CD8-positive, alpha-beta memory T cell (primary cell): Measurements from ENCODE around the gene GPR146. TPM values are rescaled to one million over a fixed set of nuclear protein-coding genes. Genes with fewer than 3 reads are reported as not detected.

ENCODE experiments used
- CTCF ChIA-PET: fragments of 350-600 bp; sonication (Branson Sonifier 250); formaldehyde crosslinking; loops from one replicate; lab custom pipeline; 2021; ENCODE audit warnings: antibody characterized with exemption; lab: Charles Lee
- POLR2A ChIA-PET: fragments of 350-600 bp; sonication (Branson Sonifier 250); formaldehyde crosslinking; loops from one replicate; lab custom pipeline; 2021; ENCODE audit warnings: antibody characterized with exemption; lab: Charles Lee
- DNase-seq, 5 donors: peaks; one replicate each; pipeline versions ENCODE4 v3.0.0 to v3.0.0-alpha.2; 2020 to 2022; ENCODE audit warnings: mixed read lengths in 1 of 5
- H3K27ac ChIP-seq: one replicate; pipeline ENCODE4 v1.7.0; 2013; ENCODE audit warnings: low read depth, mild to moderate bottlenecking, low read length, moderate library complexity
- H3K27me3 ChIP-seq: 2 replicates; pipeline ENCODE4 v1.7.0; 2013; ENCODE audit warnings: low read length, mild to moderate bottlenecking; ENCODE audit not compliant: insufficient read depth, poor library complexity, severe bottlenecking
- H3K36me3 ChIP-seq: 2 replicates; pipeline ENCODE4 v1.7.0; 2013; ENCODE audit warnings: mild to moderate bottlenecking, low read length, moderate library complexity; ENCODE audit not compliant: insufficient read depth
- H3K4me1 ChIP-seq: 2 replicates; pipeline ENCODE4 v1.7.0; 2013; ENCODE audit warnings: mild to moderate bottlenecking, low read length, moderate library complexity; ENCODE audit not compliant: insufficient read depth
- H3K4me3 ChIP-seq: 2 replicates; pipeline ENCODE4 v1.7.0; 2013; ENCODE audit warnings: mild to moderate bottlenecking, low read length
- H3K9me3 ChIP-seq: 2 replicates; pipeline ENCODE4 v1.7.0; 2013; ENCODE audit warnings: mild to moderate bottlenecking, low read length
- H3K27ac Mint-ChIP-seq, 8 donors: one replicate each; pipeline ENCODE4 v1.8.0; 2020 to 2021; ENCODE audit warnings: mixed read lengths in 8 of 8, mild to moderate bottlenecking in 6 of 8, inconsistent platforms in 3 of 8, moderate library complexity in 3 of 8
- H3K27me3 Mint-ChIP-seq, 2 donors: one replicate each; pipeline ENCODE4 v1.8.0; 2020 to 2021; ENCODE audit warnings: mixed read lengths in 2 of 2, mild to moderate bottlenecking in 1 of 2, moderate library complexity in 1 of 2
- H3K36me3 Mint-ChIP-seq, 3 donors: one replicate each; pipeline ENCODE4 v1.8.0; 2020 to 2021; ENCODE audit warnings: mixed read lengths in 3 of 3, inconsistent platforms in 1 of 3, mild to moderate bottlenecking in 1 of 3
- H3K4me1 Mint-ChIP-seq, 3 donors: one replicate each; pipeline ENCODE4 v1.8.0; 2020 to 2021; ENCODE audit warnings: mixed read lengths in 3 of 3, inconsistent platforms in 1 of 3, mild to moderate bottlenecking in 1 of 3
- H3K4me3 Mint-ChIP-seq, 7 donors: one replicate each; pipeline ENCODE4 v1.8.0; 2020 to 2021; ENCODE audit warnings: mixed read lengths in 7 of 7, mild to moderate bottlenecking in 6 of 7, moderate library complexity in 4 of 7, inconsistent platforms in 2 of 7
- H3K9me3 Mint-ChIP-seq, 5 donors: one replicate each; pipeline ENCODE4 v1.8.0; 2020 to 2022; ENCODE audit warnings: mixed read lengths in 5 of 5, mild to moderate bottlenecking in 3 of 5, moderate library complexity in 2 of 5, inconsistent platforms in 1 of 5
- polyA plus RNA-seq: library from polyadenylated mRNA; unstranded; fragments of 300-500 nt; fragmentation: Illumina TruSeq; gene quantifications from one replicate; pipeline ENCODE4 v1.2.3, GENCODE V29; 2021
- total RNA-seq, 2 experiments: library from RNA; stranded (reverse); gene quantifications; one replicate each; pipeline ENCODE4 v1.2.3, GENCODE V29; 2021

The GPR146 gene
- total and polyA plus RNA-seq, 3 experiments from 2014 or later, result 0.55 to 1.2 (median 0.70) TPM

DNA sequence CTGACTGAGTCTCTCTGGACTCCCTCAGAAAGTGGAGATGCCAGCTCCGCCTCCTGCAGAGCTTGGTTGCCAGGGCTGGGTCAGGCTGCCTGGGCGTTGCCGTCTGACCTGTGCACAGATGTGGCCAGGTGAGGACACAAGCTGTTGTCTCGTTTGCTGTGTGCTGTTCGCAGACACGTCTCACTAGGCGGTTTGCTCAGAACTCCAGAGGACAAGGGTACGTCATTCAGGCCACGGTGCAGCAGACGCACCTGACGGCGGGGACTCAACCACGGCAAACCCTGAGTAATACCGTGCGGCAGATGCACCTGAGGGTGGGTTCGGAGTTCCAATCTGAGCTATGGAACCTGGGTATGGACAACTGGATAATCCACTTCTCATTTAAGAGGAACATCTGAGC is 55.3 kb downstream of the GPR146 start:
- peaks cover 4% of the 10 kb centered on the region for H3K4me1 ChIP-seq
- no peak for DNase-seq
- Mint-ChIP-seq H3K27ac (no peak overlapping the region), H3K4me1 (peaks cover 10 to 25% (median 16%) of the 10 kb centered on the region in 3 donors), H3K9me3 (no peaks in the 10 kb centered on the region), H3K36me3 (peaks cover 4 to 8% (median 7%) of the 10 kb centered on the region in 3 donors), H3K27me3 (no peaks in the 10 kb centered on the region), H3K4me3 (no peak overlapping the region)
- no peak overlapping the region for H3K27ac ChIP-seq
- no peaks in the 10 kb centered on the region for H3K36me3 ChIP-seq
- ChIA-PET POLR2A (interaction anchor here (0.6 kb wide), 1 partner anchor 125 kb away, joined by 3 read pairs; no protein-coding TSS in a partner anchor), CTCF (interaction anchor here (1.3 kb wide), 1 partner anchor 107 kb away, joined by 5 read pairs; no protein-coding TSS in a partner anchor)
- H3K4me3 ChIP-seq, result no peak overlapping the region
- H3K9me3 ChIP-seq, result no peaks in the 10 kb centered on the region
- H3K27me3 ChIP-seq, result no peaks in the 10 kb centered on the region

DNA sequence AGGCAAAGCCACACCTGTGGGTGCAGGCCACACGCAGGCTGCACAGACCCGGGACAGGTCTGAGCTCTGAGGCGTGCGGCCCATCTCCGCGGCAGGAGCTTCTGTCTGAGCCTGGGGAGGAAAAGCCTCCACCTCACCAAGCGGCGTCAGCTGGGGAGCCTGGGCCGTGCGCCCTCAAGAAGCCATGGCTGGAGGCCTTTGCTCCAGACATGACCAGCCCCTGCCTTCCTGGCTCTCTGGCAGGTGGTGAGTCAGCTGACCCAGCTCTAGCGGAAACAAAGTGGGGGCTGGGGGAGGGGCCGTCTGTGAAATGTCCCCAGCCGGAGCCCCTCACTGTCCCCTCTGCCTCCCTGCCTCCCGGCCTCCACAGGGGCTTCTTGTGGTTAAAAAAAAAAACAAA is 56.0 kb downstream of the GPR146 start:
- H3K36me3 Mint-ChIP-seq, result peaks cover 4 to 8% (median 7%) of the 10 kb centered on the region in 3 donors
- H3K4me3 Mint-ChIP-seq, result no peak overlapping the region
- POLR2A ChIA-PET, result interaction anchor here (0.7 kb wide), 1 partner anchor 318 kb away, joined by 4 read pairs; no protein-coding TSS in a partner anchor
- H3K9me3 ChIP-seq, result no peaks in the 10 kb centered on the region
- no peak overlapping the region for H3K4me3 ChIP-seq
- H3K9me3 Mint-ChIP-seq, result no peaks in the 10 kb centered on the region
- no peak for DNase-seq
- no peaks in the 10 kb centered on the region for H3K27me3 Mint-ChIP-seq
- H3K4me1 ChIP-seq, result peaks cover 10% of the 10 kb centered on the region
- H3K27me3 ChIP-seq, result no peaks in the 10 kb centered on the region
- H3K27ac ChIP-seq, result no peak overlapping the region
- H3K36me3 ChIP-seq, result no peaks in the 10 kb centered on the region
- CTCF ChIA-PET, result interaction anchor here (1.5 kb wide), 1 partner anchor 14 kb away, joined by 3 read pairs; no protein-coding TSS in a partner anchor
- H3K4me1 Mint-ChIP-seq, result peaks cover 15 to 31% (median 19%) of the 10 kb centered on the region in 3 donors
- no peak overlapping the region for H3K27ac Mint-ChIP-seq

DNA sequence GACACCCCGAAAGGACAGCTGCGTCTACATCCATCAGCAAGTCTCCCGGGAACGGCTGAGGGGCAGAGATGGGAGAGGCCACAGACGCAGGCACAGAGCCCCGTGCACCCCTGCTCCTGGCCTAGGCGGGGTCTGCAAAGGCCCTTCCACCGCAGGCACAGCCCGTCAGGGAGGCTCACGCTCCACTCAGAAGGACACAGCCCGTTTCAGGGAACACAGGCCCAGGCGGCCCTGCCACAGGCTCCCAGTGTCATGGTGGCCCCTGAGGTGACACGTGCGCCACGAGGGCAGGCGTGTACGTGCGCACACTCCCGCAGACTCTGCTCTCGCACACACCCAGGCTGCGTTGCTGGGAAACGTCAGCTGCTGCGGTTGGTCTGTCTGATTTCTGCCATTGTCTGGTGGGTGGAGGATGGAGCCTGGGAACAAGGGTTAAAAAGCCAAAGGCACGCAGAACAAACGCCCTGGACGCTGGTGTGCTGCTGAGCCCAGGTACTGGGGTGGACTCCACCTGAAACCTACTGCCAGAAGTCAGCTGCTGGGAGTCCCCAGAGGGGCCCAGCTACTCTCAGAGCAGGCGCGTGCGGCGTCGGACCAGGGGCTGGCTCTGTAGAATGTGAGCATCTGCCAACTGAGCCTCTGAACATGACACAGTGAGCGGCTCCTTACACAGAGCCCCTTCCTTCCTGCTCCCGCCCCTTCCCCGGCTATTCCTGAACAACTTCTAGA is 56.7 kb downstream of the GPR146 start:
- Mint-ChIP-seq H3K27ac (no peak overlapping the region), H3K36me3 (peaks cover 4 to 8% (median 7%) of the 10 kb centered on the region in 3 donors), H3K27me3 (no peaks in the 10 kb centered on the region), H3K4me1 (peaks cover 15 to 31% (median 19%) of the 10 kb centered on the region in 3 donors), H3K9me3 (no peaks in the 10 kb centered on the region), H3K4me3 (no peak overlapping the region)
- CTCF ChIA-PET, result interaction anchor here (1.5 kb wide), 1 partner anchor 15 kb away, joined by 3 read pairs; no protein-coding TSS in a partner anchor
- H3K27ac ChIP-seq, result no peak overlapping the region
- no peak overlapping the region for H3K4me3 ChIP-seq
- H3K9me3 ChIP-seq, result no peaks in the 10 kb centered on the region
- POLR2A ChIA-PET, result interaction anchor here (0.7 kb wide), 1 partner anchor 317 kb away, joined by 4 read pairs; no protein-coding TSS in a partner anchor
- H3K4me1 ChIP-seq, result peaks cover 10% of the 10 kb centered on the region
- no peaks in the 10 kb centered on the region for H3K27me3 ChIP-seq
- no peaks in the 10 kb centered on the region for H3K36me3 ChIP-seq
- no peak for DNase-seq

GRCh38 chr7:1101563-1102431 is 57.5 kb downstream of the GPR146 start:
- CTCF ChIA-PET, result interaction anchor here (1.0 to 2.0 kb wide), 3 partner anchors 16 to 583 kb away, joined by 3 to 6 read pairs (median 3); no protein-coding TSS in a partner anchor
- no peak overlapping the region for H3K27ac ChIP-seq
- H3K4me1 ChIP-seq, result peaks cover 10% of the 10 kb centered on the region
- Mint-ChIP-seq H3K4me3 (peak overlapping the region in 4 of 7 donors; percentile 23 to 77 (median 50)), H3K9me3 (no peaks in the 10 kb centered on the region), H3K27ac (peak overlapping the region in 1 of 8 donors; percentile 75), H3K4me1 (peaks cover 15 to 31% (median 19%) of the 10 kb centered on the region in 3 donors), H3K36me3 (peaks cover 4 to 10% (median 7%) of the 10 kb centered on the region in 3 donors), H3K27me3 (no peaks in the 10 kb centered on the region)
- H3K27me3 ChIP-seq, result no peaks in the 10 kb centered on the region
- no peaks in the 10 kb centered on the region for H3K9me3 ChIP-seq
- no peaks in the 10 kb centered on the region for H3K36me3 ChIP-seq
- no peak for DNase-seq
- POLR2A ChIA-PET, result no interaction called here
- no peak overlapping the region for H3K4me3 ChIP-seq

DNA sequence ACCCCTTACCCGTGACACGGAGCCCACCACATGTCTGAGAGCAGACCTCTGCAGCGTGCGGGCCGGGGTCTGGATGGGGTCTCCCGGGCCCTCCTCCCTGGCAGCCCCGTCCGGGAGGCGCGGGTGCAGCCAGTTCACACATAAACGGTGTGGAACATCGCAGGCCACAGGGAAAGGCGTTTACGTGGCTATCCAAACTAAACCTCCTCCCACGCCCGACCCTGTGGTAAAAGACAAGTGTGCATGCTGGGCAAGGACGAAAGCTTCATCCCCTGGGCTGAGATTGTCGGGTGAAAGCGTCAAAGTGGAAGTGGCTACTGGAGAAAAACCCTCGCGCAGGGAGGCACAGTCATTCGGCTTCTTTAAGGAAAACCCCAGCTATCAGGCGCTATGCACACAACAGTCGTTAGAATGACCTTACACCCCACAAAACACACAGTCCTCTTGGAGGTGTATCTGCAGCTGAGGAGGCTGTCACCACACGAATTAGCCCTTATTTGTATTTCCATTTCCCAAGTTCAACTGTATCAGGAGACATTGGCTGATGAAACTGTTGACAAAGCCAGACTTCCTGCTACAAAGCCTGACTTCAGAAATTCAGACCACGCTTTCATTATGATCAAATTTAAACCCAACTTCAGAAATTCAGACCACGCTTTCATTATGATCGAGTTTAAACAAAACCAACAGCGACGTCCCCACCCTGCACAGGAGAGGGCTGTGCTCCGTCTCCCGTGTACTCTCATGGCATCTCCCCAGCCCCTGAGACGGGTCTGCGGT is 58.9 kb downstream of the GPR146 start:
- H3K27me3 Mint-ChIP-seq, result no peaks in the 10 kb centered on the region
- no peak overlapping the region for H3K27ac ChIP-seq
- no peak for DNase-seq
- no peak overlapping the region for H3K4me3 ChIP-seq
- peak overlapping the region in 6 of 8 donors; percentile 48 to 86 (median 84) for H3K27ac Mint-ChIP-seq
- H3K4me3 Mint-ChIP-seq, result peak overlapping the region; percentile 68 to 88 (median 80)
- H3K9me3 Mint-ChIP-seq, result no peaks in the 10 kb centered on the region
- H3K36me3 ChIP-seq, result no peaks in the 10 kb centered on the region
- no peaks in the 10 kb centered on the region for H3K27me3 ChIP-seq
- ChIA-PET CTCF (interaction anchor here (1.0 to 2.0 kb wide), 3 partner anchors 17 to 584 kb away, joined by 3 to 9 read pairs (median 6); no protein-coding TSS in a partner anchor), POLR2A (interaction anchor here (0.5 kb wide), 1 partner anchor 272 kb away, joined by 3 read pairs; no protein-coding TSS in a partner anchor)
- H3K36me3 Mint-ChIP-seq, result peaks cover 1 to 3% (median 3%) of the 10 kb centered on the region in 3 donors
- H3K4me1 ChIP-seq, result peaks cover 10% of the 10 kb centered on the region
- no peaks in the 10 kb centered on the region for H3K9me3 ChIP-seq
- peaks cover 14 to 31% (median 15%) of the 10 kb centered on the region in 3 donors for H3K4me1 Mint-ChIP-seq

DNA sequence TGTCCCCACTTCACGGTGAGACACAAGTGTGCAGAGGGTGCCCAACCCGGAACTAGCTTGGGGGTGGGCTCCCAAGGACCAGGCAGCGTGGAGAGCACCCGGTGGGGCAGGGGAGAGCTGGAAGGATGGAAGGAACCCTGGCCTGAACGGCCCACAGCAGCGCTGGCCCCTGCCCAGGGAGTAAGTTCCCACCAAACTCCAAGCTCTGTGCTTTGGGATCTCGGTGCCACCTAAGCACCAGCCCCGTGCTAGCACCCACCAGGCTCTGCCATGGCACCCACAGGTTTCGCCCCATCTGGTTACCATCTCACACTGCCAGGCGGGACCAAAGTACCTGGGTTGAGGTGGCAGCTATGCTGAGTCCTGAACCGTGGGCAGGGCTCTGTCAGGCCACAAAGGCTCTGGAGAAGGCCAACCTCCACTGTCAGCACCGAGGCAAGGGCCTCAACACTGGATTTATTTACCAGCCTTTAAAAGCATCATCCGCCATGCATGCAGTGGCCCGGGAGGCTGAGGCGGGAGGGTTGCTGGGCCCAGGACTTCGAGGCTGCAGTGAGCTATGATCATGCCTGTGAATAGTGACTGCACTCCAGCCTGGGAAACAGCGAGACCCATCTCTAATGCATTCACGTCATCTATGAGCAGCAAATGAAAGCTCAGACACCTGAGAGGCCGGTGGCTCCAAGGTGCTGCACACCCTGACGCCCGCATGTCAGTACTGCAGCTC is 59.6 kb downstream of the GPR146 start:
- no peaks in the 10 kb centered on the region for H3K27me3 ChIP-seq
- H3K4me1 Mint-ChIP-seq, result peaks cover 14 to 31% (median 15%) of the 10 kb centered on the region in 3 donors
- H3K9me3 ChIP-seq, result no peaks in the 10 kb centered on the region
- H3K9me3 Mint-ChIP-seq, result no peaks in the 10 kb centered on the region
- H3K27ac ChIP-seq, result no peak overlapping the region
- H3K27ac Mint-ChIP-seq, result peak overlapping the region in 6 of 8 donors; percentile 48 to 86 (median 84)
- CTCF ChIA-PET, result interaction anchor here (1.8 to 2.0 kb wide), 2 partner anchors 18 to 111 kb away, joined by 6 to 9 read pairs; no protein-coding TSS in a partner anchor
- peaks cover 10% of the 10 kb centered on the region for H3K4me1 ChIP-seq
- no peaks in the 10 kb centered on the region for H3K27me3 Mint-ChIP-seq
- peaks cover 0 to 2% (median 1%) of the 10 kb centered on the region in 3 donors for H3K36me3 Mint-ChIP-seq
- POLR2A ChIA-PET, result interaction anchor here (0.6 kb wide), 1 partner anchor 10 kb away, joined by 3 read pairs; no protein-coding TSS in a partner anchor
- H3K36me3 ChIP-seq, result no peaks in the 10 kb centered on the region
- H3K4me3 ChIP-seq, result no peak overlapping the region
- no peak for DNase-seq
- peak overlapping the region; percentile 68 to 88 (median 80) for H3K4me3 Mint-ChIP-seq
